GOT3 (cell line): ENCODE data around the gene TRIM16.
"Not testable (repeated sequence)": the region's sequence is repeated elsewhere in the genome, so short reads cannot be mapped to it uniquely, and the experiment has no call there.

Experiments
- DNase-seq: peaks from one replicate; lab custom pipeline; 2025; ENCODE audit warnings: mixed read lengths; lab: John Stamatoyannopoulos, UW

The TRIM16 gene

GRCh38 chr17:15683824-15684478 is at the start of gene TRIM16:
TSS of gene TRIM16 (minus strand) at chr17:15684311. CDS start at chr17:15651609, 32,702 bp downstream.
- DNase-seq = peak; percentile 28

- not testable (repeated sequence) for DNase-seq
Observed at GRCh38 chr17:15733174-15733789, 49.2 kb upstream of the TRIM16 start.

- not testable (repeated sequence) for DNase-seq
Observed at GRCh38 chr17:15731900-15732299, 47.8 kb upstream of the TRIM16 start, which contains the start of gene TBC1D26. TSS of gene TBC1D26 (plus strand) at chr17:15732283. CDS start at chr17:15735349, 3,066 bp downstream.

- DNase-seq = not testable (repeated sequence)
Observed at GRCh38 chr17:15730535-15730934, 46.4 kb upstream of the TRIM16 start.

- DNase-seq = not testable (repeated sequence)
Observed at GRCh38 chr17:15716601-15717563, 32.8 kb upstream of the TRIM16 start.

GRCh38 chr17:15708879-15709278 is 24.8 kb upstream of the TRIM16 start:
- not testable (repeated sequence) for DNase-seq

- not testable (repeated sequence) for DNase-seq
Observed at GRCh38 chr17:15704813-15705212, 20.7 kb upstream of the TRIM16 start.

GRCh38 chr17:15704239-15704638 is 20.1 kb upstream of the TRIM16 start:
- DNase-seq = not testable (repeated sequence)

GRCh38 chr17:15699937-15700336 is 15.8 kb upstream of the TRIM16 start:
- DNase-seq = not testable (repeated sequence)

- DNase-seq = peak; percentile 98
Observed at GRCh38 chr17:15699413-15699924, 15.4 kb upstream of the TRIM16 start, which contains the start of gene ZNF286A. TSS of gene ZNF286A (plus strand) at chr17:15699752. CDS start at chr17:15700330, 578 bp downstream.

GRCh38 chr17:15698967-15699366 is 14.9 kb upstream of the TRIM16 start:
- not testable (repeated sequence) for DNase-seq

GRCh38 chr17:15687494-15687893 is 3.4 kb upstream of the TRIM16 start:
- not testable (repeated sequence) for DNase-seq

- not testable (repeated sequence) for DNase-seq
Observed at GRCh38 chr17:15683135-15683534, 976 bp downstream of the TRIM16 start.

- DNase-seq = not testable (repeated sequence)
Observed at GRCh38 chr17:15675991-15676390, 8.1 kb downstream of the TRIM16 start.

GRCh38 chr17:15674640-15675039 is 9.5 kb downstream of the TRIM16 start:
- not testable (repeated sequence) for DNase-seq

- DNase-seq = not testable (repeated sequence)
Observed at GRCh38 chr17:15669526-15669925, 14.6 kb downstream of the TRIM16 start.

- DNase-seq = no peak
Observed at GRCh38 chr17:15663691-15664090, 20.4 kb downstream of the TRIM16 start.

GRCh38 chr17:15663176-15663575 is 20.9 kb downstream of the TRIM16 start:
- DNase-seq = no peak

- no peak for DNase-seq
Observed at GRCh38 chr17:15662681-15663080, 21.4 kb downstream of the TRIM16 start.

GRCh38 chr17:15660077-15660476 is 24.0 kb downstream of the TRIM16 start:
- DNase-seq = no peak

- no peak for DNase-seq
Observed at GRCh38 chr17:15659663-15660062, 24.4 kb downstream of the TRIM16 start.

GRCh38 chr17:15659236-15659635 is 24.9 kb downstream of the TRIM16 start:
- DNase-seq = no peak
